GM23248 (cell line): ENCODE results near the gene MACROD2. TPM values are rescaled to one million over a fixed set of nuclear protein-coding genes. Genes with fewer than 3 reads are reported as not detected.

Source experiments
- DNase-seq: peaks from one replicate; pipeline ENCODE4 v3.0.0-alpha.2; 2015
- H2AFZ ChIP-seq: fragments of 200-600 bp; sonication (generic); 2 replicates; pipeline ENCODE4 v1.6.1; 2016; ENCODE audit warnings: antibody characterized with exemption
- H3F3A ChIP-seq: fragments of 200-600 bp; sonication (generic); 2 replicates; pipeline ENCODE4 v1.6.1; 2016; ENCODE audit warnings: mild to moderate bottlenecking, antibody characterized with exemption, mixed run types; ENCODE audit not compliant: insufficient read depth
- H3K27ac ChIP-seq: fragments of 200-600 bp; sonication (generic); 2 replicates; pipeline ENCODE4 v1.5.1; 2016; ENCODE audit warnings: mild to moderate bottlenecking
- H3K27me3 ChIP-seq: fragments of 200-600 bp; sonication (generic); replicated peaks from 2 replicates; pipeline ENCODE4 v1.6.1; 2016; ENCODE audit warnings: mild to moderate bottlenecking; ENCODE audit not compliant: insufficient read depth
- H3K36me3 ChIP-seq: fragments of 200-600 bp; sonication (generic); 2 replicates; pipeline ENCODE4 v1.6.1; 2016; ENCODE audit warnings: low read depth, mild to moderate bottlenecking
- H3K4me1 ChIP-seq: fragments of 200-600 bp; sonication (generic); 2 replicates; pipeline ENCODE4 v1.6.1; 2016; ENCODE audit warnings: mild to moderate bottlenecking; ENCODE audit not compliant: insufficient read depth
- H3K4me2 ChIP-seq: fragments of 200-600 bp; sonication (generic); one replicate; pipeline ENCODE4 v1.6.1; 2016; ENCODE audit warnings: mild to moderate bottlenecking; ENCODE audit not compliant: unreplicated experiment
- H3K4me3 ChIP-seq: fragments of 200-600 bp; sonication (generic); 2 replicates; pipeline ENCODE4 v1.5.1; 2016; ENCODE audit warnings: mild to moderate bottlenecking
- H3K79me2 ChIP-seq: fragments of 200-600 bp; sonication (generic); 2 replicates; pipeline ENCODE4 v1.6.1; 2016; ENCODE audit warnings: mild to moderate bottlenecking; ENCODE audit not compliant: insufficient read depth
- H3K9ac ChIP-seq: fragments of 200-600 bp; sonication (generic); 2 replicates; pipeline ENCODE4 v1.6.1; 2016; ENCODE audit warnings: mild to moderate bottlenecking
- H3K9me2 ChIP-seq: fragments of 200-600 bp; sonication (generic); 2 replicates; pipeline ENCODE4 v1.6.1; 2016; ENCODE audit warnings: mixed run types, mild to moderate bottlenecking, moderate library complexity; ENCODE audit not compliant: insufficient read depth
- H3K9me3 ChIP-seq: fragments of 200-600 bp; sonication (generic); one replicate; pipeline ENCODE4 v1.6.1; 2017; ENCODE audit warnings: low read depth
- H4K20me1 ChIP-seq: fragments of 200-600 bp; sonication (generic); 2 replicates; pipeline ENCODE4 v1.6.0; 2016; ENCODE audit not compliant: insufficient read depth
- EZH2 ChIP-seq: fragments of 200-600 bp; sonication (generic); IDR thresholded peaks from 2 replicates; pipeline ENCODE4 v1.6.1; 2018; ENCODE audit warnings: antibody characterized with exemption, mild to moderate bottlenecking; ENCODE audit not compliant: insufficient read depth, poor library complexity, severe bottlenecking
- EZH2phosphoT487 ChIP-seq: fragments of 200-600 bp; sonication (generic); IDR thresholded peaks from 2 replicates; pipeline ENCODE4 v1.6.1; 2018; ENCODE audit warnings: antibody characterized with exemption, moderate library complexity, mild to moderate bottlenecking, low read depth; ENCODE audit not compliant: insufficient read depth
- WGBS, 2 experiments: methylation state at CpG; one replicate each; pipeline ENCODE4 v1.1.6; 2015 to 2017; ENCODE audit warnings: low lambda C conversion rate in 2 of 2, low coverage in 1 of 2; ENCODE audit errors: missing lambda C conversion rate in 2 of 2; 5-methylcytosine and 5-hydroxymethylcytosine counted together
- in situ Hi-C: fragments of 300-500 bp; cut with MboI; formaldehyde crosslinking; loops from 2 replicates; pipeline ENCODE4 v1.15.0; 2020
- polyA plus RNA-seq: library from polyadenylated mRNA; unstranded; fragments of >200 nt; fragmentation: Nextera tagmentation; extraction: Ambion mirVana; gene quantifications from 2 replicates; pipeline ENCODE4 v1.2.1, GENCODE V29; 2016
- total RNA-seq: library from RNA; depleted of rRNA; stranded (reverse); fragments of >200 nt; shearing (Covaris generic); gene quantifications from 2 replicates; pipeline ENCODE4 v1.2.3, GENCODE V29; 2014

Gene MACROD2
- total and polyA plus RNA-seq, 2 experiments from 2014 or later: 1.1 to 3.1 TPM

GRCh38 chr20:14550655-14551054 lies 555.3 kb downstream of the MACROD2 start:
- Histone ChIP-seq H3K4me3 (no peak overlapping the region), H4K20me1 (no peaks in the 10 kb centered on the region), H3K9me2 (no peaks in the 10 kb centered on the region), H3K27me3 (no peaks in the 10 kb centered on the region), H3K9me3 (no peaks in the 10 kb centered on the region), H3K36me3 (no peaks in the 10 kb centered on the region), H3K27ac (no peak overlapping the region), H3K4me1 (peaks cover 21% of the 10 kb centered on the region), H3K79me2 (no peaks in the 10 kb centered on the region), H2AFZ (no peak overlapping the region), H3K9ac (no peak overlapping the region), H3F3A (peaks cover 18% of the 10 kb centered on the region; the same call in 1 of the 2 replicates), H3K4me2 (no peak overlapping the region)
- in situ Hi-C loops: no loop called here
- TF ChIP-seq EZH2phosphoT487 (no peak), EZH2 (no peak)
- no peak for DNase-seq

GRCh38 chr20:14553774-14554534 lies 558.6 kb downstream of the MACROD2 start:
- Histone ChIP-seq H3K9me3 (no peaks in the 10 kb centered on the region), H3K27me3 (no peaks in the 10 kb centered on the region), H3K9ac (peak overlapping the region; percentile 66), H3K4me3 (no peak overlapping the region), H3K36me3 (no peaks in the 10 kb centered on the region), H3K9me2 (no peaks in the 10 kb centered on the region), H3K27ac (peak overlapping the region; percentile 90), H3K4me2 (peak overlapping the region; percentile 24), H2AFZ (peak overlapping the region; percentile 37), H3F3A (peaks cover 18% of the 10 kb centered on the region; the same call in 1 of the 2 replicates), H3K79me2 (no peaks in the 10 kb centered on the region), H4K20me1 (no peaks in the 10 kb centered on the region), H3K4me1 (peaks cover 31% of the 10 kb centered on the region)
- in situ Hi-C loops: no loop called here
- peak; percentile 87 for DNase-seq
- WGBS, 2 experiments: 17 to 20% methylated on average over 6 of the region's 6 CpGs
- TF ChIP-seq EZH2: no peak
- no peak for TF ChIP-seq EZH2phosphoT487

- no peak overlapping the region for H2AFZ ChIP-seq
- TF ChIP-seq EZH2 (no peak), EZH2phosphoT487 (no peak)
- 95 to 96% methylated on average over 3 of the region's 3 CpGs for WGBS, 2 experiments
Measured at GRCh38 chr20:14555676-14556075, 560.4 kb downstream of the MACROD2 start.

GRCh38 chr20:14556206-14556605 lies 560.9 kb downstream of the MACROD2 start:
- Histone ChIP-seq H3K27ac (no peak overlapping the region), H3K9me3 (no peaks in the 10 kb centered on the region), H3K4me1 (peaks cover 31% of the 10 kb centered on the region), H3K27me3 (no peaks in the 10 kb centered on the region), H3K36me3 (no peaks in the 10 kb centered on the region), H3K4me3 (no peak overlapping the region), H3K9ac (no peak overlapping the region), H2AFZ (peak overlapping the region; percentile 42), H3F3A (peaks cover 18% of the 10 kb centered on the region; the same call in 1 of the 2 replicates), H4K20me1 (no peaks in the 10 kb centered on the region), H3K4me2 (peak overlapping the region; percentile 49), H3K79me2 (no peaks in the 10 kb centered on the region), H3K9me2 (no peaks in the 10 kb centered on the region)
- DNase-seq: no peak
- TF ChIP-seq EZH2phosphoT487 (no peak), EZH2 (no peak)
- in situ Hi-C loops: no loop called here
- 77 to 83% methylated on average over 2 of the region's 2 CpGs for WGBS, 2 experiments

More at GRCh38 chr20:14555676-14556075, 560.4 kb downstream of the MACROD2 start:
- in situ Hi-C loops: no loop called here
- no peak overlapping the region for H3K9ac ChIP-seq
- peak overlapping the region; percentile 49 for H3K4me2 ChIP-seq
- no peaks in the 10 kb centered on the region for H3K9me2 ChIP-seq
- no peaks in the 10 kb centered on the region for H3K79me2 ChIP-seq
- H3K4me1 ChIP-seq: peaks cover 31% of the 10 kb centered on the region
- H3K4me3 ChIP-seq: no peak overlapping the region
- no peak for DNase-seq
- H3K27ac ChIP-seq: no peak overlapping the region
- H4K20me1 ChIP-seq: no peaks in the 10 kb centered on the region
- no peaks in the 10 kb centered on the region for H3K27me3 ChIP-seq
- H3F3A ChIP-seq: peaks cover 18% of the 10 kb centered on the region; the same call in 1 of the 2 replicates
- no peaks in the 10 kb centered on the region for H3K9me3 ChIP-seq
- H3K36me3 ChIP-seq: no peaks in the 10 kb centered on the region
